Ovary (tissue), 3 donors: ENCODE measurements around the gene PTPN1.

Experiments
- EP300 ChIP-seq: sonication (generic); formaldehyde crosslinking; IDR thresholded peaks from one replicate; pipeline ENCODE4 v1.6.1; 2017; ENCODE audit warnings: antibody characterized with exemption
- POLR2A ChIP-seq: fragments of 450-650 bp; IDR thresholded peaks from one replicate; pipeline ENCODE4 v1.6.1; 2017; ENCODE audit warnings: antibody characterized with exemption, mild to moderate bottlenecking, moderate library complexity
- TF ChIP-seq, protein P1 (sequence below), 3 donors: fragments of 450-650 bp in 2 of 3; fragments of 200-600 bp in 1 of 3; IDR thresholded peaks; one replicate each; pipeline versions ENCODE4 v1.5.1 to v1.8.0; 2016 to 2022; ENCODE audit warnings: antibody characterized with exemption in 3 of 3, mild to moderate bottlenecking in 1 of 3
- donor health status: DM: no; HTN: no; CAD: no.

GRCh38 chr20:50558483-50558925 is 48.3 kb downstream of the PTPN1 start:
- TF ChIP-seq, protein P1, sequence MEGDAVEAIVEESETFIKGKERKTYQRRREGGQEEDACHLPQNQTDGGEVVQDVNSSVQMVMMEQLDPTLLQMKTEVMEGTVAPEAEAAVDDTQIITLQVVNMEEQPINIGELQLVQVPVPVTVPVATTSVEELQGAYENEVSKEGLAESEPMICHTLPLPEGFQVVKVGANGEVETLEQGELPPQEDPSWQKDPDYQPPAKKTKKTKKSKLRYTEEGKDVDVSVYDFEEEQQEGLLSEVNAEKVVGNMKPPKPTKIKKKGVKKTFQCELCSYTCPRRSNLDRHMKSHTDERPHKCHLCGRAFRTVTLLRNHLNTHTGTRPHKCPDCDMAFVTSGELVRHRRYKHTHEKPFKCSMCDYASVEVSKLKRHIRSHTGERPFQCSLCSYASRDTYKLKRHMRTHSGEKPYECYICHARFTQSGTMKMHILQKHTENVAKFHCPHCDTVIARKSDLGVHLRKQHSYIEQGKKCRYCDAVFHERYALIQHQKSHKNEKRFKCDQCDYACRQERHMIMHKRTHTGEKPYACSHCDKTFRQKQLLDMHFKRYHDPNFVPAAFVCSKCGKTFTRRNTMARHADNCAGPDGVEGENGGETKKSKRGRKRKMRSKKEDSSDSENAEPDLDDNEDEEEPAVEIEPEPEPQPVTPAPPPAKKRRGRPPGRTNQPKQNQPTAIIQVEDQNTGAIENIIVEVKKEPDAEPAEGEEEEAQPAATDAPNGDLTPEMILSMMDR (IDR thresholded peaks at IDR 0.05) = no peak
- no peak for TF ChIP-seq EP300
- no peak for TF ChIP-seq POLR2A
